DMS79 treated with DMSO at 0.1 percent for 48 hours (cell line): ENCODE data around the gene STRN.
"Not testable (repeated sequence)": the region's sequence is repeated elsewhere in the genome, so short reads cannot be mapped to it uniquely, and the experiment has no call there.

Experiments used
- DNase-seq: peaks from one replicate; lab custom pipeline; 2025; lab: John Stamatoyannopoulos, UW

The STRN gene

GRCh38 chr2:36966370-36967235 lies at the start of gene STRN:
TSS of gene STRN (minus strand) at chr2:36966536. CDS start at chr2:36966463, 73 bp downstream.
- peak; percentile 87 for DNase-seq

GRCh38 chr2:37013315-37013641 lies 46.9 kb upstream of the STRN start:
- DNase-seq, result no peak

GRCh38 chr2:37011130-37011529 lies 44.8 kb upstream of the STRN start:
- no peak for DNase-seq

GRCh38 chr2:37005118-37005868 lies 39.0 kb upstream of the STRN start:
- DNase-seq, result peak; percentile 4

GRCh38 chr2:37000988-37001556 lies 34.7 kb upstream of the STRN start:
- no peak for DNase-seq

- no peak for DNase-seq
These were observed 34.0 kb upstream of the STRN start for GRCh38 chr2:37000318-37000717.

- DNase-seq, result not testable (repeated sequence)
These were observed 33.1 kb upstream of the STRN start for GRCh38 chr2:36999416-36999815.

- no peak for DNase-seq
These were observed 27.7 kb upstream of the STRN start for GRCh38 chr2:36993841-36994620.

GRCh38 chr2:36988008-36988407 lies 21.7 kb upstream of the STRN start:
- DNase-seq, result no peak

GRCh38 chr2:36982467-36982866 lies 16.1 kb upstream of the STRN start:
- no peak for DNase-seq

- DNase-seq, result no peak
These were observed 15.6 kb upstream of the STRN start for GRCh38 chr2:36981911-36982310.

GRCh38 chr2:36979007-36979406 lies 12.7 kb upstream of the STRN start:
- DNase-seq, result not testable (repeated sequence)

GRCh38 chr2:36976065-36976464 lies 9.7 kb upstream of the STRN start:
- no peak for DNase-seq

GRCh38 chr2:36975306-36975705 lies 9.0 kb upstream of the STRN start:
- DNase-seq, result no peak

- DNase-seq, result no peak
These were observed 7.0 kb upstream of the STRN start for GRCh38 chr2:36973320-36973719.

GRCh38 chr2:36971990-36972389 lies 5.7 kb upstream of the STRN start:
- DNase-seq, result no peak

GRCh38 chr2:36967236-36967876 lies 1.0 kb upstream of the STRN start:
- DNase-seq, result no peak

- DNase-seq, result peak; percentile 46
These were observed 476 bp downstream of the STRN start for GRCh38 chr2:36965751-36966369.

GRCh38 chr2:36965206-36965605 lies 1.1 kb downstream of the STRN start:
- no peak for DNase-seq

GRCh38 chr2:36964496-36965058 lies 1.8 kb downstream of the STRN start:
- no peak for DNase-seq

GRCh38 chr2:36963734-36964133 lies 2.6 kb downstream of the STRN start:
- no peak for DNase-seq
